Measurements from ENCODE around the gene SMARCA1.

DNA sequence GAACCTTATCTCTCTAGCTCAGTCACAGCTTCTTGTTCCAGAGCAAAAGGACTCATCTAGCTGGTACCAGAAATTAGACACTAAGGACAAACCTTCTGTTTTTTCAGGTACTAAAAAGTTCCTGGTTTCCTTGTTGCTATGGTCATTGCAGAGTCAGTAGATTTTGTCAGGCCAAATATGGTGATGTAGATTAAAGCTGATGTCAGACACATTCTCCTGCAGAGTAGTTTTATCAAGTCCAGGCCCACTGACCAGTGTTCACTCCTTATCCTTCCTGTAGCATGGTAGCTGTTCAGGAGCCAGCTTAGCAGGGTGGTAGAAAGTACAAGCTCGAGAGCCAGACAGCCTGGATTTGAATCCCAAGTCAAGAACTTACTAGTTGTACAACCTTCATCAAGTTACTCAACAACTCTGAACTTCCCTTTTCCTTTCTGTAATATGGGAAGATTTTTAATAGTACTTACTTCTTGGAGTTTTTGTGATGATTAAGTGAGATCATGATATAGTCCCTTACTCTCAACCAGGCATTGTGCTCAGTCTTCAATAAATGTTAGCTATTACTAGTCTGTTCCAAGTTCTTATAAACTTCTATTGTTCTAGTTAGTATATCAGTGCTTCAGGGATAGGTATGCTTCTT lies 34.7 kb upstream of the SMARCA1 start:
- no peak for TF ChIP-seq CTCF (IDR thresholded peaks at IDR 0.05; ENCODE audit: poor library complexity)
- TF ChIP-seq EZH2 (IDR thresholded peaks at IDR 0.05; ENCODE audit: borderline replicate concordance): no peak
- no peak for TF ChIP-seq EZH2phosphoT487 (IDR thresholded peaks at IDR 0.05; ENCODE audit: low read depth, severe bottlenecking, unreplicated experiment)

All from hepatocyte (in vitro differentiated cells).